COLO668 (cell line): ENCODE measurements around the gene ISLR2.
A peak's percentile ranks its signal among the peaks of the same experiment; 100 is the strongest.
"Not testable (repeated sequence)": the region's sequence is repeated elsewhere in the genome, so short reads cannot be mapped to it uniquely, and the experiment has no call there.

Experiments
- DNase-seq: peaks from one replicate; lab custom pipeline; 2025; ENCODE audit not compliant: unreplicated experiment; lab: John Stamatoyannopoulos, UW

Gene ISLR2

GRCh38 chr15:74130155-74130848 is at the start of gene ISLR2:
TSS of gene ISLR2 (plus strand) at chr15:74130586. CDS start at chr15:74132755, 2,169 bp downstream.
- DNase-seq: peak; percentile 15

- not testable (repeated sequence) for DNase-seq
These were observed 47.9 kb upstream of the ISLR2 start, which contains the start of gene GOLGA6A for GRCh38 chr15:74082450-74082849. TSS of gene GOLGA6A (minus strand) at chr15:74082550. CDS start at chr15:74082509, 41 bp downstream.

GRCh38 chr15:74094567-74094966 is 35.8 kb upstream of the ISLR2 start:
- DNase-seq: not testable (repeated sequence)

- not testable (repeated sequence) for DNase-seq
These were observed 34.8 kb upstream of the ISLR2 start for GRCh38 chr15:74095610-74096009.

GRCh38 chr15:74096753-74097474 is 33.5 kb upstream of the ISLR2 start:
- not testable (repeated sequence) for DNase-seq

GRCh38 chr15:74099963-74100733 is 30.2 kb upstream of the ISLR2 start:
- not testable (repeated sequence) for DNase-seq

GRCh38 chr15:74108111-74108510 is 22.3 kb upstream of the ISLR2 start:
- no peak for DNase-seq

GRCh38 chr15:74108611-74109010 is 21.8 kb upstream of the ISLR2 start:
- not testable (repeated sequence) for DNase-seq

GRCh38 chr15:74109713-74110112 is 20.7 kb upstream of the ISLR2 start:
- DNase-seq: no peak

- DNase-seq: no peak
These were observed 10.0 kb upstream of the ISLR2 start for GRCh38 chr15:74120426-74120825.

GRCh38 chr15:74121039-74121438 is 9.3 kb upstream of the ISLR2 start:
- no peak for DNase-seq

GRCh38 chr15:74121858-74122257 is 8.5 kb upstream of the ISLR2 start:
- no peak for DNase-seq

GRCh38 chr15:74122403-74123130 is 7.8 kb upstream of the ISLR2 start:
- no peak for DNase-seq

GRCh38 chr15:74123131-74123429 is 7.3 kb upstream of the ISLR2 start:
- DNase-seq: no peak

GRCh38 chr15:74123658-74124057 is 6.7 kb upstream of the ISLR2 start:
- no peak for DNase-seq

- no peak for DNase-seq
These were observed 6.2 kb upstream of the ISLR2 start for GRCh38 chr15:74124196-74124595.

- DNase-seq: no peak
These were observed 5.6 kb upstream of the ISLR2 start for GRCh38 chr15:74124759-74125158.

GRCh38 chr15:74127255-74127953 is 3.0 kb upstream of the ISLR2 start:
- peak; percentile 86 for DNase-seq

- DNase-seq: peak; percentile 24
These were observed 2.2 kb upstream of the ISLR2 start for GRCh38 chr15:74127954-74128784.
